CD4-positive, CD25-positive, alpha-beta regulatory T cell (primary cell): ENCODE data around the gene SCRN2. TPM values are rescaled to one million over a fixed set of nuclear protein-coding genes. Genes with fewer than 3 reads are reported as not detected.

Experiments used
- ATAC-seq, 2 donors: fragments of 150-1000 bp; cut with Tn5 transposase; one replicate each; pipeline ENCODE4 v1.10.0; 2021; ENCODE audit warnings: low read depth in 2 of 2, moderate number of reproducible peaks in 2 of 2, moderate library complexity in 1 of 2
- DNase-seq, 3 donors: peaks; one replicate each; pipeline versions ENCODE4 v3.0.0 to v3.0.0-alpha.2; 2012 to 2022; ENCODE audit warnings: mixed read lengths in 1 of 3
- H3K27ac ChIP-seq: one replicate; pipeline ENCODE4 v1.7.0; 2013; ENCODE audit warnings: mild to moderate bottlenecking, low read length; ENCODE audit not compliant: insufficient read depth, poor library complexity, severe bottlenecking
- H3K27me3 ChIP-seq: one replicate; pipeline ENCODE4 v1.7.0; 2013; ENCODE audit warnings: low read length; ENCODE audit not compliant: control insufficient read depth, insufficient read depth
- H3K36me3 ChIP-seq: one replicate; pipeline ENCODE4 v1.7.0; 2013; ENCODE audit warnings: mild to moderate bottlenecking, low read length, moderate library complexity; ENCODE audit not compliant: control insufficient read depth, insufficient read depth
- H3K4me1 ChIP-seq: 2 replicates; pipeline ENCODE4 v1.7.0; 2013; ENCODE audit warnings: mild to moderate bottlenecking, low read length; ENCODE audit not compliant: insufficient read depth, control insufficient read depth, poor library complexity, severe bottlenecking
- H3K4me3 ChIP-seq: one replicate; pipeline ENCODE4 v1.7.0; 2013; ENCODE audit warnings: low read depth, mild to moderate bottlenecking, low read length, moderate library complexity
- H3K9me3 ChIP-seq, 2 experiments: 1 replicate in 1 of 2; 2 replicates in 1 of 2; pipeline ENCODE4 v1.7.0; 2013; ENCODE audit warnings: low read length in 2 of 2, mild to moderate bottlenecking in 1 of 2, moderate library complexity in 1 of 2; ENCODE audit not compliant: control insufficient read depth in 2 of 2
- H3K27ac Mint-ChIP-seq, 3 donors: one replicate each; pipeline ENCODE4 v1.8.0; 2020 to 2022; ENCODE audit warnings: mild to moderate bottlenecking in 3 of 3, mixed read lengths in 3 of 3, moderate library complexity in 2 of 3
- H3K27me3 Mint-ChIP-seq: one replicate; pipeline ENCODE4 v1.8.0; 2022; ENCODE audit warnings: mild to moderate bottlenecking, mixed read lengths
- H3K36me3 Mint-ChIP-seq: one replicate; pipeline ENCODE4 v1.8.0; 2020; ENCODE audit warnings: mixed read lengths
- H3K4me1 Mint-ChIP-seq, 4 donors: one replicate each; pipeline ENCODE4 v1.8.0; 2020 to 2022; ENCODE audit warnings: mixed read lengths in 4 of 4, mild to moderate bottlenecking in 1 of 4
- H3K4me3 Mint-ChIP-seq, 4 donors: one replicate each; pipeline ENCODE4 v1.8.0; 2020 to 2022; ENCODE audit warnings: mild to moderate bottlenecking in 4 of 4, mixed read lengths in 4 of 4, moderate library complexity in 3 of 4
- H3K9me3 Mint-ChIP-seq, 7 donors: one replicate each; pipeline ENCODE4 v1.8.0; 2020 to 2022; ENCODE audit warnings: mixed read lengths in 7 of 7, mild to moderate bottlenecking in 3 of 7, moderate library complexity in 2 of 7
- polyA plus RNA-seq, 4 donors: library from polyadenylated mRNA; unstranded; fragments of 300-500 nt; fragmentation: Illumina TruSeq; gene quantifications; one replicate each; pipeline ENCODE4 v1.2.3, GENCODE V29; 2021
- total RNA-seq: library from RNA; stranded (reverse); gene quantifications from one replicate; pipeline ENCODE4 v1.2.3, GENCODE V29; 2022

SCRN2 gene
- total and polyA plus RNA-seq, 5 donors from 2014 or later: 15.9 to 30.9 (median 22.0) TPM

DNA sequence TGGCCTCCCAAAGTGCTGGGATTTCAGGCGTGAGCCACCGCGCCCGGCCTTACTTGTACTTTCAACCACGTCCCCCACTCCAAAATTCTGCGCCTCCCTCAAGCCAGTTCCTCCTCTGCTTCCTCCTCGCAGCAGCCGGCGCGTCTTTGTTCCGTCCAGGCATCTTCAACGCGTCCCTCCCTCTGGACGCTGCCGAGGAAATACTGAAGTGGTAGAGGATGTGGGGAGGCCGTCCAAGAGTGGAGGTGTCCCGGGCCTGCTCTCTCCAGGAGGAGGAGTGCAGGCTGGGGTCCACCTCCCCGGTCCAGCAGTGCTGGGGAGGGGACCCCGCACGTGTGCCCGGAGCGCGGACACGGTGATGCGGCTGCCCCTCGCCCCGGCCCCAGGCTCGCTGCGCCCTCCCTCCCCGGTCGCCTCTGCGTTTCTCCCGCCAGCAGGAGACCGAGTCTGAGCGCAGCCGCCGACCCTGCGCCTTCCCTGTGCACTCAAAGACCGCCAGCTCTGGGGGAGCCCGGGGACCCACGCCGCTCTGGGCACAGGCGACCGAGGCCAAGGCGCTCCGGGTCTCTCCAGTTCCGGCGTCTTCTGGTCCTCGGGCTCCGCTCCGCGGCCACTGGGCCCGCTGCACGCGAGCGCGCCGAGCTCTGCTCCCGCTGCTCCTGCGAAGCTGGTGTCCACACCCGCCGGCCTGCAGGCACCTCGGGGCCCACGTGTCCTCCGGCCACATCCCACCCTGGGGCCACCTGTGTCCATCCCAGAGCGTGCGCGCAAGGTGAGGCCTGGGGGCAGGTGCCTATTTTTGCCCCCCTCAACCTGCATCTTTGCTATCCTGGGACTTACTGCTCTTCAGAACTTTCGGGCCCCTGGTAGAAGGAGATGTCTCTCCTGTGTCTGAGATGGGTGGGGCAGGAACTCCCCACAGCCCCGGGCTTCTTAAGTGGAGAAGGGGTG is 51.2 kb downstream of the SCRN2 start:
- Mint-ChIP-seq H3K27ac (no peak overlapping the region), H3K4me3 (peak overlapping the region in 3 of 4 donors; percentile 47 to 68 (median 62)), H3K36me3 (no peaks in the 10 kb centered on the region), H3K9me3 (peaks cover 0 to 3% (median 0%) of the 10 kb centered on the region in 7 donors), H3K4me1 (peaks cover 0 to 11% (median 5%) of the 10 kb centered on the region in 4 donors), H3K27me3 (peaks cover 81% of the 10 kb centered on the region)
- DNase-seq: peak in 2 of 3 donors; percentile 30 to 64
- ATAC-seq: peak; percentile 73 to 74
- H3K36me3 ChIP-seq: no peaks in the 10 kb centered on the region
- peaks cover 8% of the 10 kb centered on the region for H3K4me1 ChIP-seq
- no peak overlapping the region for H3K27ac ChIP-seq
- H3K9me3 ChIP-seq: no peaks in the 10 kb centered on the region
- H3K27me3 ChIP-seq: peaks cover 36% of the 10 kb centered on the region
- H3K4me3 ChIP-seq: no peak overlapping the region

Other genes starting within 250 kb of the SCRN2 start
- gene KPNB1, start 191.4 kb downstream of the SCRN2 start, total RNA-seq: 242 TPM
- 10 to 100 TPM; 20.4 to 27.2 (median 23.3) TPM for gene KPNB1, start 191.4 kb downstream of the SCRN2 start, polyA plus RNA-seq
- gene TBKBP1, start 147.1 kb downstream of the SCRN2 start, total RNA-seq: 6.1 TPM
- under 1 TPM; 0.11 to 0.60 (median 0.51) TPM for gene TBKBP1, start 147.1 kb downstream of the SCRN2 start, polyA plus RNA-seq
- 15.7 TPM for gene TBX21, start 108.0 kb downstream of the SCRN2 start, total RNA-seq
- 1 to 10 TPM; 3.8 to 8.5 (median 5.2) TPM for gene TBX21, start 108.0 kb downstream of the SCRN2 start, polyA plus RNA-seq
- gene OSBPL7, start 19.5 kb downstream of the SCRN2 start, total RNA-seq: 46.1 TPM
- gene OSBPL7, start 19.5 kb downstream of the SCRN2 start, polyA plus RNA-seq: 1 to 10 TPM; 2.1 to 5.1 (median 3.4) TPM
- gene MRPL10, start 9.7 kb downstream of the SCRN2 start, total RNA-seq: 40.8 TPM
- gene MRPL10, start 9.7 kb downstream of the SCRN2 start, polyA plus RNA-seq: 10 to 100 TPM; 47.2 to 58.8 (median 54.2) TPM
- gene LRRC46, start 9.6 kb downstream of the SCRN2 start, total RNA-seq: 0.20 TPM
- gene LRRC46, start 9.6 kb downstream of the SCRN2 start, polyA plus RNA-seq: under 1 TPM; 0.11 to 0.48 (median 0.21) TPM
- 0.17 TPM for gene SP6, start 9.9 kb upstream of the SCRN2 start, total RNA-seq
- gene SP6, start 9.9 kb upstream of the SCRN2 start, polyA plus RNA-seq: not detected
- gene SP2, start 55.0 kb upstream of the SCRN2 start, total RNA-seq: 35.0 TPM
- 1 to 10 TPM; 6.2 to 7.5 (median 6.6) TPM for gene SP2, start 55.0 kb upstream of the SCRN2 start, polyA plus RNA-seq
- 7.8 TPM for gene PNPO, start 100.3 kb upstream of the SCRN2 start, total RNA-seq
- 10 to 100 TPM; 18.3 to 25.5 (median 19.0) TPM for gene PNPO, start 100.3 kb upstream of the SCRN2 start, polyA plus RNA-seq
- not detected for gene PRR15L, start 116.6 kb upstream of the SCRN2 start, total RNA-seq
- gene PRR15L, start 116.6 kb upstream of the SCRN2 start, polyA plus RNA-seq: under 1 TPM in 2 of 4 donors, not detected in 2; 0.19 to 0.36 TPM
- gene CDK5RAP3, start 129.8 kb upstream of the SCRN2 start, total RNA-seq: 256 TPM
- 10 to 100 TPM; 68.9 to 83.4 (median 71.4) TPM for gene CDK5RAP3, start 129.8 kb upstream of the SCRN2 start, polyA plus RNA-seq
- gene COPZ2, start 196.5 kb upstream of the SCRN2 start, total RNA-seq: 0.59 TPM
- gene COPZ2, start 196.5 kb upstream of the SCRN2 start, polyA plus RNA-seq: 1 to 10 TPM in 3 of 4 donors, under 1 TPM in 1; 0.55 to 4.1 (median 2.6) TPM
- gene NFE2L1, start 207.1 kb upstream of the SCRN2 start, total RNA-seq: 41.0 TPM
- gene NFE2L1, start 207.1 kb upstream of the SCRN2 start, polyA plus RNA-seq: 1 to 10 TPM; 6.7 to 9.9 (median 7.3) TPM